Lower leg skin (tissue), 3 donors: ENCODE measurements around the gene BAHCC1.

Experiments
- POLR2A ChIP-seq, 2 donors: fragments of 450-650 bp; IDR thresholded peaks; one replicate each; pipeline ENCODE4 v1.6.1; 2016 to 2017; ENCODE audit warnings: antibody characterized with exemption in 2 of 2, mild to moderate bottlenecking in 1 of 2, moderate library complexity in 1 of 2
- TF ChIP-seq, protein P1 (sequence below), 3 donors: fragments of 450-650 bp; IDR thresholded peaks; one replicate each; pipeline ENCODE4 v1.5.1; 2016; ENCODE audit warnings: antibody characterized with exemption in 3 of 3, mild to moderate bottlenecking in 3 of 3, moderate library complexity in 2 of 3

DNA sequence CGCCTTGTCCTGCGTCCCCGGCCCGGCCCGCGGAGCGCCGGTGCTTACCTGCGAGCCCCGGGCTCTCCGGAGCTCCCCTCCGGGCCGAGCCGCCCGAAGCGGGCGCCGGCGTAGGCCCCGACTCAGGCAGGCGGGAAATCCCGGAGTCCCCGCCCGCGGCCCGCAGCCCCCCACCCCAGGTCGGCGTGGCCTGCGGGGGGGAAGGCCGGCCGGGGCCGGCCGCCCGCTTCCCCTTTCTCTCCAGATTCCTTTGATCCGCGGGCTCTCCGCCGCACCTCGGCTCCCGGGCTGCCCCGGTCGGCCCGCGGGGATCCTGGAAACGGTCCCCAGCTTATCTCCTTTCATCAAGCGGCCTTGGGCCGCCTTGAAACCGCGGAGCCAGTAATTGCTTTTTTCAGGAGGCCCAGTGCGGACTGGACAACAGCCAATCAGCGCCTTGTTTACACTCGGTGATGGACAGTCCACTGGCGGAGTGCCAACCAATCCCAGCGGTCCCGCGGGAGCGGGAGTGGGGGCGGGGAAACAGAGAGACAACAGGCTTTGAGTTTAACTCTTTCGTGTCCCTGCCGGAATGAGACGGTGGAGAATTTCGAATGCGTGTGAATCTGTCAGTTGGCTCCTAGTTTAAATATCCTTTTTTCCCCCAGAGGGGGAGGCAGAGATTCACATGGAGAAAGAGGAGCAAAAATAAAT is 1.4 kb upstream of the BAHCC1 start:
- TF ChIP-seq, protein P1, sequence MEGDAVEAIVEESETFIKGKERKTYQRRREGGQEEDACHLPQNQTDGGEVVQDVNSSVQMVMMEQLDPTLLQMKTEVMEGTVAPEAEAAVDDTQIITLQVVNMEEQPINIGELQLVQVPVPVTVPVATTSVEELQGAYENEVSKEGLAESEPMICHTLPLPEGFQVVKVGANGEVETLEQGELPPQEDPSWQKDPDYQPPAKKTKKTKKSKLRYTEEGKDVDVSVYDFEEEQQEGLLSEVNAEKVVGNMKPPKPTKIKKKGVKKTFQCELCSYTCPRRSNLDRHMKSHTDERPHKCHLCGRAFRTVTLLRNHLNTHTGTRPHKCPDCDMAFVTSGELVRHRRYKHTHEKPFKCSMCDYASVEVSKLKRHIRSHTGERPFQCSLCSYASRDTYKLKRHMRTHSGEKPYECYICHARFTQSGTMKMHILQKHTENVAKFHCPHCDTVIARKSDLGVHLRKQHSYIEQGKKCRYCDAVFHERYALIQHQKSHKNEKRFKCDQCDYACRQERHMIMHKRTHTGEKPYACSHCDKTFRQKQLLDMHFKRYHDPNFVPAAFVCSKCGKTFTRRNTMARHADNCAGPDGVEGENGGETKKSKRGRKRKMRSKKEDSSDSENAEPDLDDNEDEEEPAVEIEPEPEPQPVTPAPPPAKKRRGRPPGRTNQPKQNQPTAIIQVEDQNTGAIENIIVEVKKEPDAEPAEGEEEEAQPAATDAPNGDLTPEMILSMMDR (IDR thresholded peaks at IDR 0.05), result no peak
- no peak for TF ChIP-seq POLR2A (IDR thresholded peaks at IDR 0.05)
